Measurements from ENCODE around the gene MOCOS.

Gene MOCOS

DNA sequence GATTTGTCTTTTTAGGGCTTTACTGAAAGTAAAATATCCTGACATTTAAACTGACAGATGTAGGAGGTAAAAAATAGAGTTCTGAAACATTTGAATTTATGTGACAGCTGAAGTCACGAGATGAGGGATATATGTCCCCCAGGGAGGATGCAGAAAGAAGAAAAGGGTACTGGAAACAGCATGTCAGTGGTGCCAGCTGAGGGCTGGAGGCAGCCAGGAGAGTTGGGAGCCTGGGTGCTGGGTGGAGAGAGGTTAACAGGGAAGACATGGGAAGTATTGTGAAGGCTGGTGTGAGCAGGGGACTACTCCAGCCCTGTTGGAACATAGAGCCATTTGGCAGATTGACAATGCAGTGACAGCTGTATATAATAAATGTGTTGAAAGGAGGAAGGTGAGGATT lies 11.8 kb upstream of the MOCOS start:
- H3K36me3 ChIP-seq (ENCODE audit: insufficient read depth), result no peaks in the 10 kb centered on the region

DNA sequence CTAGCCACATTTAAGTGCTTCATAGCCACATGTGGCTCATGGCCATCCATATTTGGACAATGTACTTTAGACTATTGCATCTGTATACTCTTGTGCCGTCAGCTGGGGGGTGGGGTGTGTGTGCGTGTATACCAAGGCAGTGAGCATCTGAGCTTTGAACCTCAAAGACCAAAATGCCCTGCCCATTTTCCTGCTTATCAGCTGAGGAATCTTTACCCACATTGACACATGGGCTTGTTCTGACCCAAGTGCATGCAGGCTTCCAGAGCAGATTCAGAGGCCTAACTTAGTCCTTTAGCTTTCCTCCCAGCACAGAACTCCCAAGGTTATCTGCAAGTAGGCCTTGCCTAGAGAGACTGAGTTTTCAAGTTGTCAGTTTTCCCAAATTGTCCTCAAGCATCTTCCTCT lies 11.1 kb upstream of the MOCOS start:
- no peak overlapping the region for H3K4me2 ChIP-seq
- no peaks in the 10 kb centered on the region for H3K36me3 ChIP-seq (ENCODE audit: insufficient read depth)
- no peaks in the 10 kb centered on the region for H4K20me1 ChIP-seq (ENCODE audit: insufficient read depth)
- no peaks in the 10 kb centered on the region for H3K27me3 ChIP-seq (ENCODE audit: insufficient read depth, low read depth)
- TF ChIP-seq, protein P1, sequence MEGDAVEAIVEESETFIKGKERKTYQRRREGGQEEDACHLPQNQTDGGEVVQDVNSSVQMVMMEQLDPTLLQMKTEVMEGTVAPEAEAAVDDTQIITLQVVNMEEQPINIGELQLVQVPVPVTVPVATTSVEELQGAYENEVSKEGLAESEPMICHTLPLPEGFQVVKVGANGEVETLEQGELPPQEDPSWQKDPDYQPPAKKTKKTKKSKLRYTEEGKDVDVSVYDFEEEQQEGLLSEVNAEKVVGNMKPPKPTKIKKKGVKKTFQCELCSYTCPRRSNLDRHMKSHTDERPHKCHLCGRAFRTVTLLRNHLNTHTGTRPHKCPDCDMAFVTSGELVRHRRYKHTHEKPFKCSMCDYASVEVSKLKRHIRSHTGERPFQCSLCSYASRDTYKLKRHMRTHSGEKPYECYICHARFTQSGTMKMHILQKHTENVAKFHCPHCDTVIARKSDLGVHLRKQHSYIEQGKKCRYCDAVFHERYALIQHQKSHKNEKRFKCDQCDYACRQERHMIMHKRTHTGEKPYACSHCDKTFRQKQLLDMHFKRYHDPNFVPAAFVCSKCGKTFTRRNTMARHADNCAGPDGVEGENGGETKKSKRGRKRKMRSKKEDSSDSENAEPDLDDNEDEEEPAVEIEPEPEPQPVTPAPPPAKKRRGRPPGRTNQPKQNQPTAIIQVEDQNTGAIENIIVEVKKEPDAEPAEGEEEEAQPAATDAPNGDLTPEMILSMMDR (conservative IDR thresholded peaks at IDR 0.05; ENCODE audit: low read depth, low read length), result no peak
- H3K4me1 ChIP-seq (ENCODE audit: low read depth, poor library complexity, severe bottlenecking), result no peaks in the 10 kb centered on the region
- H3K9ac ChIP-seq, result no peak overlapping the region
- no peak overlapping the region for H3K4me3 ChIP-seq (IDR thresholded peaks at IDR 0.05; ENCODE audit: insufficient read depth, low read depth, low read length)
- H3K79me2 ChIP-seq (ENCODE audit: insufficient read depth, low read depth), result no peaks in the 10 kb centered on the region
- H3K27ac ChIP-seq, result no peak overlapping the region
- H2AFZ ChIP-seq (ENCODE audit: low read depth), result no peak overlapping the region

More for the DNA sequence above, 11.8 kb upstream of the MOCOS start:
- Histone ChIP-seq H3K9ac (no peak overlapping the region), H3K4me1 (ENCODE audit: low read depth, poor library complexity, severe bottlenecking) (no peaks in the 10 kb centered on the region), H3K79me2 (ENCODE audit: insufficient read depth, low read depth) (no peaks in the 10 kb centered on the region), H3K27me3 (ENCODE audit: insufficient read depth, low read depth) (no peaks in the 10 kb centered on the region), H3K27ac (no peak overlapping the region), H3K4me2 (no peak overlapping the region), H2AFZ (ENCODE audit: low read depth) (no peak overlapping the region), H4K20me1 (ENCODE audit: insufficient read depth) (no peaks in the 10 kb centered on the region), H3K4me3 (IDR thresholded peaks at IDR 0.05; ENCODE audit: insufficient read depth, low read depth, low read length) (no peak overlapping the region)
- TF ChIP-seq, protein P1 (conservative IDR thresholded peaks at IDR 0.05; ENCODE audit: low read depth, low read length), result no peak

DNA sequence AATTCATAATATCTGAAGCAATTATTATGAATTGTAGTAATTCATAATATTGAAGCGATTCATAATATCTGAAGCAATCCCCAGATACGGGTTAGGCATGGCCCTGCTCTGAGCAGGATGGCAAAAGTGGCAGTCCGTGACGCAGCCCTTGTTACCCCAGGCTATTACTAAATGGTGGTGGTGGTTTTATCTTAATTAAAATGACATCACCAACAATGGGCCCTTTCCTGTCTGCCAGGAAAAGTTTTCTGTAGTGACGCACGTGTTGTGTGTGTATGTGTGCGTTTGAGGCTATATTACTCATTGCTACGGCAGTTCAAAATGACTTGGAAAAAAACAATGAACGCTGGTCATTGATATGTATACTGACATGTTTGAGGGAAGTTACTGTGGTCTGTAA lies 10.6 kb upstream of the MOCOS start:
- TF ChIP-seq, protein P1 (conservative IDR thresholded peaks at IDR 0.05; ENCODE audit: low read depth, low read length), result no peak
- Histone ChIP-seq H3K4me1 (ENCODE audit: low read depth, poor library complexity, severe bottlenecking) (no peaks in the 10 kb centered on the region), H3K27me3 (ENCODE audit: insufficient read depth, low read depth) (no peaks in the 10 kb centered on the region), H3K9ac (no peak overlapping the region), H4K20me1 (ENCODE audit: insufficient read depth) (no peaks in the 10 kb centered on the region), H3K27ac (no peak overlapping the region), H3K36me3 (ENCODE audit: insufficient read depth) (no peaks in the 10 kb centered on the region), H3K79me2 (ENCODE audit: insufficient read depth, low read depth) (no peaks in the 10 kb centered on the region), H3K4me3 (IDR thresholded peaks at IDR 0.05; ENCODE audit: insufficient read depth, low read depth, low read length) (no peak overlapping the region), H2AFZ (ENCODE audit: low read depth) (no peak overlapping the region), H3K4me2 (no peak overlapping the region)

DNA sequence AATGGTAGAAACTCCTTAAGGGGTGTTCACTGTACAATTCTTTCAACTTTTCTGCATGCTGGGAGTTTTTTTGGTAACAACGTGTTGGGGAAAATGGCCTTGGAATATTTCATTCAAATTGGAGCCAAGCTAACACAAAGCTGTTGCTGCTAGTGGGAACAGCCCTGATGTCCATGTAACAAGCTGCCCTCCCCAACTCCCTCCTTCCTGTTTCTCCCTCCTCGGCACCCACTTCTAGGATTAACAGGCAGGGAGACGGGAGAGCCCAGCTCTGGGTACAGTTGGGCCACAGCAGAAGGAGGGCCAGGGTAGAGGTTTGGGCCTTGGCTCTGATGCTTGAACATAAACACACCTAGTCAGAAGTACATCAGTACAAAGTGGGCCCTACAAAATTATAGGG lies 9.4 kb upstream of the MOCOS start:
- Histone ChIP-seq H4K20me1 (ENCODE audit: insufficient read depth) (no peaks in the 10 kb centered on the region), H2AFZ (ENCODE audit: low read depth) (no peak overlapping the region), H3K27me3 (ENCODE audit: insufficient read depth, low read depth) (no peaks in the 10 kb centered on the region), H3K36me3 (ENCODE audit: insufficient read depth) (no peaks in the 10 kb centered on the region), H3K9ac (no peak overlapping the region), H3K4me2 (no peak overlapping the region), H3K4me1 (ENCODE audit: low read depth, poor library complexity, severe bottlenecking) (no peaks in the 10 kb centered on the region), H3K4me3 (IDR thresholded peaks at IDR 0.05; ENCODE audit: insufficient read depth, low read depth, low read length) (no peak overlapping the region), H3K79me2 (ENCODE audit: insufficient read depth, low read depth) (no peaks in the 10 kb centered on the region), H3K27ac (no peak overlapping the region)
- TF ChIP-seq, protein P1 (conservative IDR thresholded peaks at IDR 0.05; ENCODE audit: low read depth, low read length), result no peak
